ENCODE results near the gene KCNQ5.

The KCNQ5 gene

DNA sequence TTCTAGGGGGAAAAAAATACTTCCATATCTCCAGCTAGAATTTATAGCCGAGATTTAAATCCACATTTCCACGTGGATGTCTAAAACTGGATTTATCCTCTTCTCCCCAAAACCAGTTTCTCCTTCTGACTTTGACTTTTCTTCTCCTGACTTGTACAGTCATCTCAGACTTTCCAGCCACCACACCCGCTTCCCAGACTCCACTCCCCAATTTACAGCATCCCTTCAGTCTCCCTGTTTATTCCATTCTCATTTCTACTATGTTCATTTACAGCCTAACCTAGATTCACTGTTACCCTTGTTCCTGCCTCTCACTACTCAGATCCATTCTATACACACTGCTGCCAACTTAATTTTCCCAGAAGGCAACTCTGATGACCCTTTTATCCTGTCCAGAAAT is 378.6 kb downstream of the KCNQ5 start:
- Histone ChIP-seq H3K4me3 (ENCODE audit: low read depth, low read length) (no peak overlapping the region), H3K27me3 (ENCODE audit: control insufficient read depth, insufficient read depth, low read length) (no peaks in the 10 kb centered on the region), H3K9me3 (ENCODE audit: control insufficient read depth, insufficient read depth, low read length) (no peaks in the 10 kb centered on the region), H3K27ac (ENCODE audit: low read depth, low read length) (no peak overlapping the region), H3K36me3 (ENCODE audit: control insufficient read depth, insufficient read depth, low read length) (no peaks in the 10 kb centered on the region), H3K9ac (ENCODE audit: low read depth, low read length) (no peak overlapping the region), H3K4me1 (ENCODE audit: control insufficient read depth, insufficient read depth, low read length) (no peaks in the 10 kb centered on the region)

DNA sequence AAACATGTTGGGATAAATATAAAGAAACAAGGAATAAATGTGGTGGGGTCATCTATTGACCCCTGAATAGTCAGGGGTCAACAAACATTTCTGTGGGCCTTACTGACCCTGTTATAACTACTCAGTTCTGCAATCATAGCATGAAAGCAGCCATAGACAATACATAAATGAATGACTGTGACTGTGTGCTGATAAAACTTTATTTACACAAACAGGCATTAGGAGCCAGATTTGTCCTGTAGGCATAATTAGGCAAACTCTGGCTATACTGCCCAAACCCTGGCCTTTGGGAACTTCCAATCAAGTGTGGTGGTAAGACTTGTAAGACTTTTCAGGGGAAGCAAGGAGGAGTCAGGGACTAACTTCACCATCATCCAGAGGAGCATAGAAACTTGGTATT is 380.7 kb downstream of the KCNQ5 start:
- Histone ChIP-seq H3K27me3 (ENCODE audit: control insufficient read depth, insufficient read depth, low read length) (no peaks in the 10 kb centered on the region), H3K4me3 (ENCODE audit: low read depth, low read length) (no peak overlapping the region), H3K36me3 (ENCODE audit: control insufficient read depth, insufficient read depth, low read length) (no peaks in the 10 kb centered on the region), H3K27ac (ENCODE audit: low read depth, low read length) (no peak overlapping the region), H3K9me3 (ENCODE audit: control insufficient read depth, insufficient read depth, low read length) (no peaks in the 10 kb centered on the region), H3K9ac (ENCODE audit: low read depth, low read length) (no peak overlapping the region), H3K4me1 (ENCODE audit: control insufficient read depth, insufficient read depth, low read length) (no peaks in the 10 kb centered on the region)

DNA sequence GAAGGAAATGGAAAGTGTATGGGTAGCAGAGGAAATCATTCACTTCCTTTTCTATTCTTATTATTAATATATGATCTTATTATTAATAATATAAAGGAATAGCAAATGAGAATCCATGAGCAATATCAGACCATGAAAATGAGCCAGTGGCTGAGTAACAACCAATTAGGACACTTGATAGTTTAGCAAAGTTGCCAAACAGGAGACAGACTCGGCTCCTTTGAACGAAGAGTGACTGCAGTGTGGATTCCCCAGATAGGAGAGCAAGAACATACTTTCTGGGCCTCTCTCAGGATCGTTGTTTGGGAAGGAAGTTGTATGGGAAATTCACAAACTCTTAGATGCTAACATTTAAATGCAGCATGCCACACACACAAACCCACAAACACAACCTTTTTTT is 381.4 kb downstream of the KCNQ5 start:
- Histone ChIP-seq H3K4me1 (ENCODE audit: control insufficient read depth, insufficient read depth, low read length) (no peaks in the 10 kb centered on the region), H3K9me3 (ENCODE audit: control insufficient read depth, insufficient read depth, low read length) (no peaks in the 10 kb centered on the region), H3K4me3 (ENCODE audit: low read depth, low read length) (no peak overlapping the region), H3K27me3 (ENCODE audit: control insufficient read depth, insufficient read depth, low read length) (no peaks in the 10 kb centered on the region), H3K36me3 (ENCODE audit: control insufficient read depth, insufficient read depth, low read length) (no peaks in the 10 kb centered on the region), H3K9ac (ENCODE audit: low read depth, low read length) (no peak overlapping the region), H3K27ac (ENCODE audit: low read depth, low read length) (no peak overlapping the region)

DNA sequence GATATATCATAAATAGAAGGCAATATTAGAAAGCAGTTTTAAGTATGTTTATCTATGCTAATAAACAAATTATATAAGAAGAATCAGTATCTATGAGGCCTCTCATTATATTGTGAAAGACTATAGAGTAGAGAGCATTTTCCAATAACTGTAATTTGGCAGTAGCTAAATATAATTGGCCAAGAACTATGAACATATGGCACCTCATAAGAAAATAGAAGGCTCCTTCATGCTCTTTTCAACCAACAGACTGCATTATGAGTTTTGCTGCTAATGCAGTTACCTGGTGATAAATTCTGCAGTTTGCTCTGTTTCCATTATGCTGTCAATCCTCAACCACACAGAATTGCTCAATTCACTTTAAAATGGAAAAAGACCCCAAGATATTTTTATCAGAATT is 382.4 kb downstream of the KCNQ5 start:
- no peaks in the 10 kb centered on the region for H3K9me3 ChIP-seq (ENCODE audit: control insufficient read depth, insufficient read depth, low read length)
- no peaks in the 10 kb centered on the region for H3K36me3 ChIP-seq (ENCODE audit: control insufficient read depth, insufficient read depth, low read length)
- no peak overlapping the region for H3K27ac ChIP-seq (ENCODE audit: low read depth, low read length)
- H3K9ac ChIP-seq (ENCODE audit: low read depth, low read length), result no peak overlapping the region
- H3K4me1 ChIP-seq (ENCODE audit: control insufficient read depth, insufficient read depth, low read length), result no peaks in the 10 kb centered on the region
- H3K4me3 ChIP-seq (ENCODE audit: low read depth, low read length), result no peak overlapping the region
- H3K27me3 ChIP-seq (ENCODE audit: control insufficient read depth, insufficient read depth, low read length), result no peaks in the 10 kb centered on the region

DNA sequence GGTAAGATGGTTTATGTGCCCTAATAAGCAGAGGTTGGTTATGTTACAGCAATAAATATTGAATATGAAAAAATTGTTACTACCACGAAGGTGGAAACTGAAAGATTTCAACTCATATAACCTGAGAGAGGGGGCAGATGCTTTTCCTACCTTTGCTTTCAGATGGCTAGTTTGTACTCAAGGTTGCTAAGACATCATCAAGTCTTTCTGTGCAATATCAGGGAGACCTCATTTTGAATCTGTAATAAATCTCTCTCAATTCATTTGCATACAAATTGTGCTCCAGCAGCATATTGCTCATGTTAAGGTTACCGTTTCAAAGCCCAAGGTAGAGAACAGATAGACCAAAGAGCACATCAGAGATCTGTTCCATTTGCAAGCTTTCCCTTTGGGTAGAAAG is 383.0 kb downstream of the KCNQ5 start:
- Histone ChIP-seq H3K27ac (ENCODE audit: low read depth, low read length) (no peak overlapping the region), H3K9ac (ENCODE audit: low read depth, low read length) (no peak overlapping the region), H3K9me3 (ENCODE audit: control insufficient read depth, insufficient read depth, low read length) (no peaks in the 10 kb centered on the region), H3K4me3 (ENCODE audit: low read depth, low read length) (no peak overlapping the region), H3K4me1 (ENCODE audit: control insufficient read depth, insufficient read depth, low read length) (no peaks in the 10 kb centered on the region), H3K27me3 (ENCODE audit: control insufficient read depth, insufficient read depth, low read length) (no peaks in the 10 kb centered on the region), H3K36me3 (ENCODE audit: control insufficient read depth, insufficient read depth, low read length) (no peaks in the 10 kb centered on the region)

DNA sequence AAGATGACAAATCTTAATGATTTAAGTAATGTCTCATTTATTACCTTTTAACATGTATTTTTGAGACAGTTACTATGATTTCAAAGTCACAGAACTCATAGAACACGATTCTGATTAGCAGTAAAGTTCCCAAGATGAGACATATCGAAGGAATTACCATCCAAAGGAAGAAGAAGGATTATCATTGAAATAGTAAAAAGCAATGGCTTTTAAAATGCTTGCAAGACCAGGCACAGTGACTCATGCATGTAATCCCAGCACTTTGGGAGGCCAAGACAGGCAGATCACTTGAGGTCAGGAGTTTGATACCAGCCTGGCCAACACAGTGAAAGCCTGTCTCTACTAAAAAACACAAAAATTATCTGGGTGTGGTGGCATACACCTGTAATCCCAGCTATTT is 384.3 kb downstream of the KCNQ5 start:
- no peak overlapping the region for H3K4me3 ChIP-seq (ENCODE audit: low read depth, low read length)
- no peaks in the 10 kb centered on the region for H3K9me3 ChIP-seq (ENCODE audit: control insufficient read depth, insufficient read depth, low read length)
- H3K36me3 ChIP-seq (ENCODE audit: control insufficient read depth, insufficient read depth, low read length), result no peaks in the 10 kb centered on the region
- no peaks in the 10 kb centered on the region for H3K4me1 ChIP-seq (ENCODE audit: control insufficient read depth, insufficient read depth, low read length)
- H3K9ac ChIP-seq (ENCODE audit: low read depth, low read length), result no peak overlapping the region
- H3K27me3 ChIP-seq (ENCODE audit: control insufficient read depth, insufficient read depth, low read length), result no peaks in the 10 kb centered on the region
- no peak overlapping the region for H3K27ac ChIP-seq (ENCODE audit: low read depth, low read length)

DNA sequence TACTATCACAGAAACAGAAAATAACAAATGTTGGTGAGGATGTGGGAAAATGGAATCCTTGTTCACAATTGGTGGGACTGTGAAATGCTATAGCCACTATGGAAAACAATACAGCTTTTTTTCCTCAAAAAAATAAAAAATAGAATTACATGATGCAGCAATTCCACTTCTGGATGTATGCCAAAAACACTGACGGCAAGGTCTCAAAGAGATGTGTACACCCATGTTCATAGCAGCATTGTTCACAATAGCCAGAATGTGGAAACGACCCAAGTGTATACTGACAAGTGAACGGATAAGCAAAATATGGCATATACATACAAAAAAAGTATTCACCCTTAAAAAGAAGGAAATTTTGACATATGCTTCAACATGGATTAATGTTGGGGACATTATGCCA is 390.1 kb downstream of the KCNQ5 start:
- no peaks in the 10 kb centered on the region for H3K4me1 ChIP-seq (ENCODE audit: control insufficient read depth, insufficient read depth, low read length)
- no peak overlapping the region for H3K4me3 ChIP-seq (ENCODE audit: low read depth, low read length)
- H3K9me3 ChIP-seq (ENCODE audit: control insufficient read depth, insufficient read depth, low read length), result no peaks in the 10 kb centered on the region
- no peaks in the 10 kb centered on the region for H3K27me3 ChIP-seq (ENCODE audit: control insufficient read depth, insufficient read depth, low read length)
- no peak overlapping the region for H3K27ac ChIP-seq (ENCODE audit: low read depth, low read length)
- no peak overlapping the region for H3K9ac ChIP-seq (ENCODE audit: low read depth, low read length)
- no peaks in the 10 kb centered on the region for H3K36me3 ChIP-seq (ENCODE audit: control insufficient read depth, insufficient read depth, low read length)

DNA sequence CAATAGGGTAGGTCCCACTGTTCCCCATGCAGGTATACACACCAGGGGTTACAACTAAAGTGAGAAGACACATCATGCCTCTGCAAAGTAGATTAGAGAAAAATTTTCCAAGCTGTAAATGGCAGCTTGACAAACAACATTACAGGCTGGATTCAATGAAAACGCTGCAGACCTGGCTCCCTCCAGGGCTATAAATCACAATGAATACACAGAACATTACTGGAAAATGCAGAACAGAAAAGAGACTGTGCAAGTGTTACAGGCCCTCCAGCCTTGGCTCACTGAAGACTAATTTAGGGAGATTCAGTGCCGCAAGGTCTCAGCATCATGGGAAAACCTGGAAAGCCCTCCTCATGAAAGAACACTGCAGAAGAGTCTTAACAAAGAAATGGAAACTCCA is 395.6 kb downstream of the KCNQ5 start:
- Histone ChIP-seq H3K4me1 (ENCODE audit: control insufficient read depth, insufficient read depth, low read length) (no peaks in the 10 kb centered on the region), H3K9ac (ENCODE audit: low read depth, low read length) (no peak overlapping the region), H3K36me3 (ENCODE audit: control insufficient read depth, insufficient read depth, low read length) (no peaks in the 10 kb centered on the region), H3K27me3 (ENCODE audit: control insufficient read depth, insufficient read depth, low read length) (no peaks in the 10 kb centered on the region), H3K9me3 (ENCODE audit: control insufficient read depth, insufficient read depth, low read length) (no peaks in the 10 kb centered on the region), H3K4me3 (ENCODE audit: low read depth, low read length) (no peak overlapping the region), H3K27ac (ENCODE audit: low read depth, low read length) (no peak overlapping the region)

DNA sequence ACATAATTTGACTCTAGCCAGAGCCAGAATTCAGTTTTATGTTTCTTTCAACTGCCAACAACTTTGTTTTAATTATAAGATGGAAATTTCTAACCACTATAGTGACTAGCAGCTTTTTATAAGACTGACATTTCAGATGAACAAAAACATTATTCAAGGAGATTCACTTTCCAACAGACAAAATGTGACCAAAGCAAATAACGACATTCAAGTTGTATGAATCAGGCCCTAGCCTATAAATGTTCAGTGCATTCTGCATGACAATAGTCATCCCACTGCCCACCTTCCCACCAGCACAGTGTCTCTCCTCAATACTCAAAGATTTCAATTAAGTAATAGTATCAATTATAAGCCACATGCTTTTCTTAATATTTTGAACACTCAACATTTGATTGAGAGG is 402.7 kb downstream of the KCNQ5 start:
- no peak overlapping the region for H3K27ac ChIP-seq (ENCODE audit: low read depth, low read length)
- no peak overlapping the region for H3K9ac ChIP-seq (ENCODE audit: low read depth, low read length)
- no peaks in the 10 kb centered on the region for H3K36me3 ChIP-seq (ENCODE audit: control insufficient read depth, insufficient read depth, low read length)
- H3K9me3 ChIP-seq (ENCODE audit: control insufficient read depth, insufficient read depth, low read length), result no peaks in the 10 kb centered on the region
- peaks cover 18% of the 10 kb centered on the region for H3K4me1 ChIP-seq (ENCODE audit: control insufficient read depth, insufficient read depth, low read length)
- no peak overlapping the region for H3K4me3 ChIP-seq (ENCODE audit: low read depth, low read length)
- no peaks in the 10 kb centered on the region for H3K27me3 ChIP-seq (ENCODE audit: control insufficient read depth, insufficient read depth, low read length)

DNA sequence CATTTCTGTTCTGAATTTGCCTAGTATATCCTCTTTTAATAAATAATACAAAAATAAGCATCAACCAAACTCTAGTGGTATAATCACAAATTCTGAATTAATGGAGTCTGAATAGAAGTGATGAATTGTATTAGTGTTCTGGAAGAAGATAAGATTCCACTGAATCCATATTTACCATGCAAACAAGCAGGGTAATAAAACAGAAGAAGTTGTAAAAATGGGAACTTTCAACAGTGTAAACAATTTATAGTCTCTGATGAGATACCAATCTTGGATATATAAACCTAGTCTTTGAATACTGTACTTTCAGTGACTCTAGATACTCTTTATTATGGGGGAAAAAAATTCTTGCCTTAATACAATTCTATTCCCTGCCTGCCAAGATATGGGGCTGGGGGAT is 405.8 kb downstream of the KCNQ5 start:
- H3K4me3 ChIP-seq (ENCODE audit: low read depth, low read length), result no peak overlapping the region
- H3K36me3 ChIP-seq (ENCODE audit: control insufficient read depth, insufficient read depth, low read length), result no peaks in the 10 kb centered on the region
- H3K9me3 ChIP-seq (ENCODE audit: control insufficient read depth, insufficient read depth, low read length), result no peaks in the 10 kb centered on the region
- H3K27ac ChIP-seq (ENCODE audit: low read depth, low read length), result no peak overlapping the region
- H3K27me3 ChIP-seq (ENCODE audit: control insufficient read depth, insufficient read depth, low read length), result no peaks in the 10 kb centered on the region
- peaks cover 22% of the 10 kb centered on the region for H3K4me1 ChIP-seq (ENCODE audit: control insufficient read depth, insufficient read depth, low read length)
- no peak overlapping the region for H3K9ac ChIP-seq (ENCODE audit: low read depth, low read length)

DNA sequence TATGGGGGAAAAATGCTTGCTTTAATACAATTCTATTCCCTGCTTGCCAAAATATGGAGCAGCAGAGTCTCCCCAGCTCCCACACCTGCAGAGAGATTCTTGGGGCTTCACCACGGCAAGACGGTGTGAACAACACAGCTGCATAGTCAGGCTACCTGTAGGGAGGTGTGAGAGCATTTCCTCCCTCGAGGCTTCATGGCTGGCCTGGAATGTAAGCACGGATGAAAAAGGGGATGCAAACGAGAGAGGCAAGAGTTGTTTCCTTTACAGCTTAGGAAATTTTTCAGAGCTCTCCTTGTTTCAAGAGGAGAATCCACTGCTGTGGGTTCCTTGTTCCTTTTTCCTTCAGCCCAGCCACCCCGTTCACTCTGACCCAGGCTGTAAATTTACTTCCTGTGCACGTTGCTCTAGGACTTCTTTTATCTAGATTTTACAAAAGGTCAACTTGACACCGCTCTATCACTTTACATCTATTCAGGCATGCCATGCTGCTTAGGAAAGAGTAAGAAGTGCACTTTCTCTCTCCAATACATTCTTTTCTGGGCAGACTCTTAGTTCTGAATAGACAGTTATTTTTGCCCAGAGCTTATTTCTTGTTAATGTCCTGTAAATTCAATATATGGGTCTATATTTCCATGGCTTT is 406.4 kb downstream of the KCNQ5 start:
- no peaks in the 10 kb centered on the region for H3K36me3 ChIP-seq (ENCODE audit: control insufficient read depth, insufficient read depth, low read length)
- H3K27me3 ChIP-seq (ENCODE audit: control insufficient read depth, insufficient read depth, low read length), result no peaks in the 10 kb centered on the region
- H3K4me3 ChIP-seq (ENCODE audit: low read depth, low read length), result no peak overlapping the region; the same call in 1 of the 2 replicates
- no peak overlapping the region for H3K27ac ChIP-seq (ENCODE audit: low read depth, low read length)
- no peaks in the 10 kb centered on the region for H3K9me3 ChIP-seq (ENCODE audit: control insufficient read depth, insufficient read depth, low read length)
- H3K9ac ChIP-seq (ENCODE audit: low read depth, low read length), result no peak overlapping the region
- H3K4me1 ChIP-seq (ENCODE audit: control insufficient read depth, insufficient read depth, low read length), result peaks cover 22% of the 10 kb centered on the region

Measured in HUES48 (cell line).